D721Med (cell line): ENCODE measurements around the gene JAKMIP2.
"Not testable (repeated sequence)": the region's sequence is repeated elsewhere in the genome, so short reads cannot be mapped to it uniquely, and the experiment has no call there.

Experiments
- DNase-seq: peaks from one replicate; pipeline ENCODE4 v3.0.0; 2011; ENCODE audit warnings: low spot score; ENCODE audit not compliant: insufficient read length
- FAIRE-seq: peaks from 2 replicates; lab custom pipeline; 2011; peaks lifted over from hg19 to GRCh38; lab: Jason Lieb, UNC
- CTCF ChIP-seq: IDR thresholded peaks from 2 replicates; pipeline ENCODE4 v1.5.1; 2012; ENCODE audit warnings: mild to moderate bottlenecking, control low read depth; ENCODE audit not compliant: insufficient read depth; ENCODE audit errors: missing control alignments

The JAKMIP2 gene

GRCh38 chr5:147590096-147590495, 192.4 kb downstream of the JAKMIP2 start:
- no peak for TF ChIP-seq CTCF
- FAIRE-seq (no peak), DNase-seq (no peak)

DNA sequence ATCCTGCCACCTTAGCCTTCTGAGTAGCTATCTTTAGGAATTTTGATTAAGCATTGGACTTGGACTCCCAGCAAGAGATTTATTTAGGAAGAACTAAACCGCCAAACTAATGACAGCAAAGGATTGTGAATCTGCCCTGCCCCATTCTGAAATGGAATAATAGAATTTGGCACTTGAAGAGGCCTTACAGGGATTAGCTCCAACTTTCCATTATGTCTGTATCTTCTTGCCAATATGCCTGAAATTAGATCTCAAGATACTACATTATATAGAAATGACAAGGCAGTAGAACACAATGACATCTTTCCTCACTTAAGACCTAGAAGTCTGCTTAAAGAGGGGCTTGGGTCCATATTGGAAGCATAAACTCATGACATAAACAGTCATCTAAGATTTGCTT, 195.7 kb downstream of the JAKMIP2 start:
- FAIRE-seq: no peak

DNA sequence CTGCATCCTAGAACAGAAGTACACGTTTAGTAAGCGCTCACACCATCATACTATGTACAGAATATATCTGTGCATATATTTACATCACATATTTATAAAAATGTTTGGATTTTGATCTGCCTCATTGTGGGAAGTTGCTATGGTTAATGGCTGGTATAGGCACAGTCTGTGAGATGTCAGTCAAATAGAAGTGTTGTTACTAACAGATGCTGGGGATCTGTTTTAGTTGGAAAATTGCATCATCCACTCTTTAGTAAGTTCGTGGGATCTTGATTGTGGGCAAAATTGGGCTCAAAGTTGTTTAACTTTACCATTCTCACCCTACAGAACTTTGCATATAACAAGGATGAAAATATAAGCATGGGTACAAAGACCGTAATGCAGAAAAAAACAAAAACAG, 196.3 kb downstream of the JAKMIP2 start:
- FAIRE-seq: no peak
- TF ChIP-seq CTCF: no peak
- no peak for DNase-seq

More for the DNA sequence above, 195.7 kb downstream of the JAKMIP2 start:
- DNase-seq: no peak
- no peak for TF ChIP-seq CTCF

- not testable (repeated sequence) for DNase-seq, FAIRE-seq
Observed at GRCh38 chr5:147582272-147582671, 200.3 kb downstream of the JAKMIP2 start.

GRCh38 chr5:147580418-147580817, 202.1 kb downstream of the JAKMIP2 start:
- FAIRE-seq: not testable (repeated sequence)

GRCh38 chr5:147578228-147579024, 204.1 kb downstream of the JAKMIP2 start:
- DNase-seq (no peak), FAIRE-seq (peak; percentile 91)
- TF ChIP-seq CTCF: peak; percentile 74

More at GRCh38 chr5:147580418-147580817, 202.1 kb downstream of the JAKMIP2 start:
- not testable (repeated sequence) for DNase-seq

GRCh38 chr5:147576646-147577535, 205.6 kb downstream of the JAKMIP2 start:
- peak; percentile 81 for TF ChIP-seq CTCF
- DNase-seq: no peak
- no peak for FAIRE-seq

DNA sequence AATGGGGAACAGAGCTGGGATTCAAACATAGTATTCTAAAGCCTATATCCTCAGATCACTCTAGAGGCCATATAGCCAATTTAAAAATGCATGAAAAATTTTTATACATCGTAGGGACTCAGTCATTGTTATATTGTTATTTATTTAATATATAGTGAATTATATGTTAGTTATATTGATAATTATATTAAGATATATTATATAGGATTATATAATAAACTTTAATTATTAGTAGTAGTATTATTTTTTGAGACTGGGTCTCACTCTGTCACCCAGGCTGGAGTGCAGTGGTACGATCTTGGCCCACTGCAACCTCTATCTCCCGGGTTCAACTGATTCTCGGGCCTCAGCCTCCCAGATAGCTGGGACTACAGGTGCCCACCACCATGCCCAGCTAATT, 206.9 kb downstream of the JAKMIP2 start:
- TF ChIP-seq CTCF: no peak
- no peak for DNase-seq
- no peak for FAIRE-seq
